ENCODE results near the gene ZNF613. TPM values are rescaled to one million over a fixed set of nuclear protein-coding genes. Genes with fewer than 3 reads are reported as not detected.
"Not testable (repeated sequence)": the region's sequence is repeated elsewhere in the genome, so short reads cannot be mapped to it uniquely, and the experiment has no call there.

The ZNF613 gene
- total RNA-seq, 1 experiment from 2014 or later, result 2.2 TPM

GRCh38 chr19:51907981-51908380, 19.3 kb upstream of the ZNF613 start:
- H3K27ac ChIP-seq (ENCODE audit: low read depth, low read length); H3K27me3 ChIP-seq (ENCODE audit: insufficient read depth, low read length); BruUV-seq (replicated peaks); intact Hi-C loops (cut with micrococcal nuclease); RAD21 ChIA-PET (ENCODE audit: low non-redundant PET in 1 of 2, low total read pairs in 2 of 2, uncharacterized antibody in 2 of 2, unreplicated experiment in 2 of 2); H3K9me2 ChIP-seq (ENCODE audit: insufficient read depth); CTCF ChIA-PET; H3K4me2 ChIP-seq (ENCODE audit: low read length); H3K9me3 ChIP-seq (ENCODE audit: control insufficient read depth in 1 of 2, insufficient read depth in 1 of 2, low read depth in 1 of 2, low read length in 2 of 2); ATAC-seq; H3K4me3 ChIP-seq (replicated peaks in 1 of 2; ENCODE audit: low read depth in 1 of 2, low read length in 2 of 2); DNase-seq (ENCODE audit: low read depth, low spot score); H4K20me1 ChIP-seq (ENCODE audit: insufficient read depth); H3K4me1 ChIP-seq (ENCODE audit: control insufficient read depth in 1 of 2, insufficient read depth in 2 of 2, low read length in 2 of 2); H3K36me3 ChIP-seq (ENCODE audit: control insufficient read depth in 1 of 2, insufficient read depth in 2 of 2, low read length in 2 of 2); POLR2A ChIA-PET; H3K9ac ChIP-seq (ENCODE audit: low read length); H2AFZ ChIP-seq (ENCODE audit: low read depth, low read length, poor library complexity, severe bottlenecking): not testable (repeated sequence)
- peaks cover 19% of the 10 kb centered on the region for H3K79me2 ChIP-seq (ENCODE audit: insufficient read depth, low read length)

GRCh38 chr19:51915324-51915867, 11.9 kb upstream of the ZNF613 start:
- DNase-seq (ENCODE audit: low read depth, low spot score), result no peak
- ChIA-PET POLR2A (no interaction called here), CTCF (no interaction called here), RAD21 (ENCODE audit: low non-redundant PET in 1 of 2, low total read pairs in 2 of 2, uncharacterized antibody in 2 of 2, unreplicated experiment in 2 of 2) (no interaction called here)
- Histone ChIP-seq H4K20me1 (ENCODE audit: insufficient read depth) (no peaks in the 10 kb centered on the region), H3K4me1 (ENCODE audit: control insufficient read depth in 1 of 2, insufficient read depth in 2 of 2, low read length in 2 of 2) (no peaks in the 10 kb centered on the region), H3K9me3 (ENCODE audit: control insufficient read depth in 1 of 2, insufficient read depth in 1 of 2, low read depth in 1 of 2, low read length in 2 of 2) (peaks cover 30 to 35% of the 10 kb centered on the region in 2 experiments; a peak in 3 of 4 replicates), H3K4me2 (ENCODE audit: low read length) (no peak overlapping the region), H3K27ac (ENCODE audit: low read depth, low read length) (no peak overlapping the region), H3K27me3 (ENCODE audit: insufficient read depth, low read length) (no peaks in the 10 kb centered on the region), H3K9ac (ENCODE audit: low read length) (no peak overlapping the region), H3K79me2 (ENCODE audit: insufficient read depth, low read length) (no peaks in the 10 kb centered on the region), H3K9me2 (ENCODE audit: insufficient read depth) (no peaks in the 10 kb centered on the region), H2AFZ (ENCODE audit: low read depth, low read length, poor library complexity, severe bottlenecking) (no peak overlapping the region), H3K4me3 (replicated peaks in 1 of 2; ENCODE audit: low read depth in 1 of 2, low read length in 2 of 2) (no peak overlapping the region), H3K36me3 (ENCODE audit: control insufficient read depth in 1 of 2, insufficient read depth in 2 of 2, low read length in 2 of 2) (no peaks in the 10 kb centered on the region)
- TF ChIP-seq RAD21 (IDR thresholded peaks at IDR 0.05; ENCODE audit: low read depth) (no peak), POLR2A (IDR thresholded peaks at IDR 0.05; ENCODE audit: borderline replicate concordance, extremely low read depth, insufficient read depth, insufficient read length) (no peak), ZNF274 (IDR thresholded peaks at IDR 0.05; ENCODE audit: low read depth, low read length) (peak; percentile 93)
- BruUV-seq (replicated peaks), result no TSS peak
- ATAC-seq, result no peak
- intact Hi-C loops (cut with micrococcal nuclease), result no loop called here

- POLR2A ChIA-PET, result no interaction called here
- CTCF ChIA-PET, result no interaction called here
- BruUV-seq (replicated peaks), result no TSS peak
- Histone ChIP-seq H3K9me3 (ENCODE audit: control insufficient read depth in 1 of 2, insufficient read depth in 1 of 2, low read depth in 1 of 2, low read length in 2 of 2) (peaks cover 31 to 39% of the 10 kb centered on the region in 2 experiments; a peak in 3 of 4 replicates), H3K9ac (ENCODE audit: low read length) (no peak overlapping the region), H3K27me3 (ENCODE audit: insufficient read depth, low read length) (no peaks in the 10 kb centered on the region), H3K4me3 (replicated peaks in 1 of 2; ENCODE audit: low read depth in 1 of 2, low read length in 2 of 2) (no peak overlapping the region), H2AFZ (ENCODE audit: low read depth, low read length, poor library complexity, severe bottlenecking) (no peak overlapping the region), H3K4me1 (ENCODE audit: control insufficient read depth in 1 of 2, insufficient read depth in 2 of 2, low read length in 2 of 2) (no peaks in the 10 kb centered on the region), H3K79me2 (ENCODE audit: insufficient read depth, low read length) (no peaks in the 10 kb centered on the region), H4K20me1 (ENCODE audit: insufficient read depth) (no peaks in the 10 kb centered on the region), H3K27ac (ENCODE audit: low read depth, low read length) (no peak overlapping the region), H3K36me3 (ENCODE audit: control insufficient read depth in 1 of 2, insufficient read depth in 2 of 2, low read length in 2 of 2) (no peaks in the 10 kb centered on the region), H3K9me2 (ENCODE audit: insufficient read depth) (no peaks in the 10 kb centered on the region), H3K4me2 (ENCODE audit: low read length) (no peak overlapping the region)
- ATAC-seq, result no peak
- DNase-seq (ENCODE audit: low read depth, low spot score), result no peak
- RAD21 ChIA-PET (ENCODE audit: low non-redundant PET in 1 of 2, low total read pairs in 2 of 2, uncharacterized antibody in 2 of 2, unreplicated experiment in 2 of 2), result no interaction called here
- TF ChIP-seq REST (IDR thresholded peaks at IDR 0.05; ENCODE audit: low read depth) (no peak), SIN3A (IDR thresholded peaks at IDR 0.05; ENCODE audit: low read depth) (no peak), ZFX (IDR thresholded peaks at IDR 0.05) (no peak)
- intact Hi-C loops (cut with micrococcal nuclease), result no loop called here
Measured at GRCh38 chr19:51916167-51916566, 11.1 kb upstream of the ZNF613 start.

Measured in HCT116 (cell line).